ENCODE data around the gene ZNF804B. TPM values are rescaled to one million over a fixed set of nuclear protein-coding genes. Genes with fewer than 3 reads are reported as not detected.

The ZNF804B gene
- total and polyA plus RNA-seq, 2 of the 4 experiments (the other 2 are of a cell fraction) = not detected

- Histone ChIP-seq H3K27ac (ENCODE audit: insufficient read depth, low read length) (no peak overlapping the region), H3K4me2 (ENCODE audit: low read depth, low read length) (no peak overlapping the region), H3K56ac (ENCODE audit: extremely low read depth, insufficient read depth, low read length) (no peak overlapping the region), H4K5ac (ENCODE audit: low read depth, low read length) (no peak overlapping the region), H4K20me1 (ENCODE audit: insufficient read depth, low read length) (no peaks in the 10 kb centered on the region), H2BK5ac (ENCODE audit: low read depth, low read length, poor library complexity, severe bottlenecking) (no peak overlapping the region), H2BK120ac (ENCODE audit: low read depth, low read length) (no peak overlapping the region), H2AFZ (replicated peaks; ENCODE audit: low read length, poor library complexity) (no peak overlapping the region), H3K9me3 (ENCODE audit: control insufficient read depth, insufficient read depth, low read length) (no peaks in the 10 kb centered on the region), H3K9ac (ENCODE audit: low read depth, low read length) (no peak overlapping the region), H2BK20ac (ENCODE audit: low read depth, low read length) (no peak overlapping the region), H4K91ac (ENCODE audit: insufficient read depth, low read depth, low read length) (no peak overlapping the region), H3K9me1 (ENCODE audit: insufficient read depth, low read length) (no peaks in the 10 kb centered on the region), H3K4me1 (ENCODE audit: control insufficient read depth, insufficient read depth, low read length) (no peaks in the 10 kb centered on the region), H3K4ac (ENCODE audit: low read depth, low read length) (no peak overlapping the region), H3K18ac (ENCODE audit: low read depth, low read length) (no peak overlapping the region), H3K23ac (ENCODE audit: low read depth, low read length) (no peak overlapping the region), H3K4me3 (ENCODE audit: insufficient read depth, low read depth, low read length) (no peak overlapping the region), H3K79me1 (ENCODE audit: low read depth in 1 of 2, low read length in 2 of 2) (no peaks in the 10 kb centered on the region), H2AK9ac (replicated peaks; ENCODE audit: low read depth, low read length, poor library complexity) (no peak overlapping the region), H4K8ac (ENCODE audit: low read depth in 2 of 2, low read length in 2 of 2) (no peak overlapping the region), H3K36me3 (ENCODE audit: control insufficient read depth, insufficient read depth, low read length) (no peaks in the 10 kb centered on the region), H2BK15ac (ENCODE audit: low read depth, low read length) (no peak overlapping the region), H3K14ac (replicated peaks; ENCODE audit: low read depth, low read length) (no peak overlapping the region), H2AK5ac (ENCODE audit: low read depth, low read length) (no peak overlapping the region), H3K27me3 (ENCODE audit: control insufficient read depth, insufficient read depth, low read length) (no peaks in the 10 kb centered on the region)
- ATAC-seq (ENCODE audit: low read depth) (no peak), DNase-seq (no peak)
- intact Hi-C loops (cut with micrococcal nuclease) = no loop called here
- TF ChIP-seq NFE2L2 (IDR thresholded peaks at IDR 0.05; ENCODE audit: low read depth, low read length) (no peak), CEBPB (IDR thresholded peaks at IDR 0.05; ENCODE audit: low read depth, low read length) (peak; percentile 72), RCOR1 (IDR thresholded peaks at IDR 0.05; ENCODE audit: insufficient replicate concordance, low read length) (no peak)
- dilution Hi-C loops (cut with HindIII; ENCODE audit: low sequenced_read_pairs, unreplicated experiment) = no loop called here
- ChIA-PET POLR2A (ENCODE audit: unreplicated experiment) (no interaction called here), CTCF (interaction anchor here (0.6 kb wide), 1 partner anchor 32 kb away, joined by 5 read pairs; no protein-coding TSS in a partner anchor)
- in situ Hi-C loops (cut with MboI; ENCODE audit: low sequenced_read_pairs) = no loop called here
- BruUV-seq (replicated peaks) = no TSS peak
These were observed 204.9 kb downstream of the ZNF804B start for GRCh38 chr7:88964418-88964817.
